ENCODE results near the gene RAB3A. TPM values are rescaled to one million over a fixed set of nuclear protein-coding genes. Genes with fewer than 3 reads are reported as not detected.
"Not testable (repeated sequence)": the region's sequence is repeated elsewhere in the genome, so short reads cannot be mapped to it uniquely, and the experiment has no call there.

The RAB3A gene
- total RNA-seq, 1 donor from 2014 or later, result 26.7 TPM

GRCh38 chr19:18160493-18160970 lies 43.3 kb downstream of the RAB3A start:
- no peak for DNase-seq
- ATAC-seq (ENCODE audit: poor library complexity), result peak; percentile 43
- intact Hi-C loops (cut with DNase I), result no loop called here

GRCh38 chr19:18159810-18160209 lies 44.0 kb downstream of the RAB3A start:
- ATAC-seq (ENCODE audit: poor library complexity), result no peak
- intact Hi-C loops (cut with DNase I), result no loop called here

GRCh38 chr19:18159059-18159616 lies 44.7 kb downstream of the RAB3A start:
- intact Hi-C loops (cut with DNase I); DNase-seq: not testable (repeated sequence)

More at GRCh38 chr19:18159810-18160209, 44.0 kb downstream of the RAB3A start:
- DNase-seq, result no peak

GRCh38 chr19:18158467-18158866 lies 45.4 kb downstream of the RAB3A start:
- ATAC-seq (ENCODE audit: poor library complexity), result no peak
- intact Hi-C loops (cut with DNase I), result no loop called here
- DNase-seq, result no peak

More at GRCh38 chr19:18159059-18159616, 44.7 kb downstream of the RAB3A start:
- not testable (repeated sequence) for ATAC-seq (ENCODE audit: poor library complexity)

DNA sequence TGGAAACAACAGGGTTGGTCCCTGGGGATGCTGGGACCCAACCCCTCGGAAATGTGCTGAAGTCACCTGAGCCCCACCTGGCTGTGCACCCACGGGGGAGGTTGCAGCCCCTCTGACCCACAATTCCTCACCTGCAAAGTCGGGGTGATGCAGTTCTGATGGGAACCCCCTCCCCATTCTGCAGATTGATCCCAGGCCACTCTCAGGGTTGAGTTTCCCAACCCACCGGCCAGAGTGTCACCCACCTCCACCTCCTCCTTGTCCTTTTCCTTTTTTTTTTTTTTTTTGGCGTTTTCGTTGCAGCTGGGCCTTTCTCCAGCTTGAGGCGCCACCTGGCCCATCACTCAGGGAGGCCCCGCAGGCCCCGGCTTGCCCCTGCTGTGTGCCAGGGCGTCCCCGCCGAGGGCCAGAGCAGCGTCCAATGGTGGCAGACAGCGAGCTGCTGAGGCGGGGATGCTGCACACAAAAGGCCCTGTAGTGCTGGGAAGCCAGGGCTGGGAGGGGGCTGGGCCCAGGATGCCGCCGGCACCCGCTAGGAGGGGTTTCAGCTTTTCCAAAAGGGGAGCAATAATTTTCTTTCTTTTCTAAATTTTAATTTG lies 46.3 kb downstream of the RAB3A start:
- no peak for DNase-seq
- no peak for ATAC-seq (ENCODE audit: poor library complexity)
- intact Hi-C loops (cut with DNase I), result no loop called here

GRCh38 chr19:18156841-18157464 lies 46.9 kb downstream of the RAB3A start:
- peak; percentile 21 for ATAC-seq (ENCODE audit: poor library complexity)
- DNase-seq, result peak; percentile 91
- intact Hi-C loops (cut with DNase I), result no loop called here

- intact Hi-C loops (cut with DNase I), result no loop called here
- ATAC-seq (ENCODE audit: poor library complexity) (no peak), DNase-seq (no peak)
These were observed 47.6 kb downstream of the RAB3A start for GRCh38 chr19:18156268-18156667.

- intact Hi-C loops (cut with DNase I), result no loop called here
- DNase-seq (no peak), ATAC-seq (ENCODE audit: poor library complexity) (no peak)
These were observed 48.5 kb downstream of the RAB3A start for GRCh38 chr19:18155095-18156087.

GRCh38 chr19:18153556-18154134 lies 50.2 kb downstream of the RAB3A start:
- ATAC-seq (ENCODE audit: poor library complexity) (no peak), DNase-seq (no peak)
- intact Hi-C loops (cut with DNase I), result no loop called here

- intact Hi-C loops (cut with DNase I), result no loop called here
- peak; percentile 100 for DNase-seq
- ATAC-seq (ENCODE audit: poor library complexity), result peak; percentile 92
These were observed 50.9 kb downstream of the RAB3A start, which contains the start of gene PIK3R2 for GRCh38 chr19:18152817-18153555. Gene PIK3R2, plus strand, starts transcription at chr19:18153163. Its CDS starts 2,717 bp downstream, at chr19:18155880.

DNA sequence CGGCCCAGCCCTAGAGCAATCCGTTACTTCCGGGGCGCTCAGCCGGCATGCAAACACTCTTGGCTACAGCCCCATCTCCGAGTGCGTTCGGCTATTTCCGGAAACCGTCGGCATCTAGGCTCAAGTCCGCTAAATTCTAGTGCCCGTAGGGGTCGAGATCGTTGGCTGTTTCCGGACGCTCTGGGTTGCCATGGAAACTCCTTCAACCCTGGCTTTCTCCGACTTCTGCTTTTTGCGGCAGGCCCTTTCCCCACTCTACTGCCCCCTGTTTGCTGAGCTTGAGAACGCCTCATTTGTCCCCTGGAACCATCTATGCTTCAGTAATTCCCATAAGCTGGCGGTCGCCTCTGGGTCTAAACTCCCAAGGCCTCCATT lies 51.4 kb downstream of the RAB3A start:
- intact Hi-C loops (cut with DNase I), result no loop called here
- ATAC-seq (ENCODE audit: poor library complexity), result peak; percentile 79
- peak; percentile 99 for DNase-seq

- intact Hi-C loops (cut with DNase I), result no loop called here
- DNase-seq, result no peak
- no peak for ATAC-seq (ENCODE audit: poor library complexity)
These were observed 52.8 kb downstream of the RAB3A start for GRCh38 chr19:18150776-18151624.

DNA sequence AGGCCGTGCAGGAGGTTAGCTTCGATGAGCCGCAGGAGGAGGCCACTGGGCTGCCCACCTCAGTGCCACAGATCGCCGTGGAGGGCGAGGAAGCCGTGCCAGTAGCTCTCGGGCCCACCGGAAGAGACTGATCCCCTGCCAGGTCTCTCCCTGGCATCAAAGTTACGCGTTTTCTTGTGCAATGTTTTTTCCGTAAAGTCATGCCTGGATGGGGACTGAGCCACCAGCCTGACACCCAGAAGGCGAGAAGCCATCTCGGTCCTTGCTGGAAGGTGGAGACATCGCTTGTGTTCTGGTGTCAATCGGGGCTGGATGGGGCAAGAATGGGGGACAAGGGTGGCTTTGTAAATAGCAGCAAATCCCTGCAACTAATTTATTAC lies 54.3 kb downstream of the RAB3A start:
- DNase-seq (no peak), ATAC-seq (ENCODE audit: poor library complexity) (no peak)
- intact Hi-C loops (cut with DNase I), result no loop called here

- no peak for ATAC-seq (ENCODE audit: poor library complexity)
- intact Hi-C loops (cut with DNase I), result no loop called here
- no peak for DNase-seq
These were observed 56.4 kb downstream of the RAB3A start for GRCh38 chr19:18147396-18147795.
